Measurements from ENCODE around the gene OIT3. TPM values are rescaled to one million over a fixed set of nuclear protein-coding genes. Genes with fewer than 3 reads are reported as not detected.

The OIT3 gene
- total RNA-seq, 1 experiment from 2014 or later = not detected

GRCh38 chr10:72886621-72887020, 6.9 kb upstream of the OIT3 start:
- no peak overlapping the region for H3K4me3 ChIP-seq (ENCODE audit: low read depth, low read length)
- H3K36me3 ChIP-seq (ENCODE audit: control insufficient read depth, insufficient read depth, low read length) = no peaks in the 10 kb centered on the region
- Mint-ChIP-seq H3K4me3 (ENCODE audit: unreplicated experiment) (no peak overlapping the region), H3K4me1 (ENCODE audit: low read depth, unreplicated experiment) (no peaks in the 10 kb centered on the region), H3K27me3 (ENCODE audit: insufficient read depth, unreplicated experiment) (no peaks in the 10 kb centered on the region), H3K36me3 (ENCODE audit: insufficient read depth, unreplicated experiment) (peaks cover 25% of the 10 kb centered on the region), H3K9me3 (ENCODE audit: unreplicated experiment) (no peaks in the 10 kb centered on the region), H3K27ac (ENCODE audit: unreplicated experiment) (no peak overlapping the region)
- no peaks in the 10 kb centered on the region for H3K4me1 ChIP-seq
- intact Hi-C loops (cut with micrococcal nuclease; ENCODE audit: unreplicated experiment) = no loop called here
- DNase-seq = no peak
- H3K9me3 ChIP-seq = no peaks in the 10 kb centered on the region
- no TSS peak for BruUV-seq (replicated peaks)
- ChIA-PET CTCF (no interaction called here), POLR2A (no interaction called here)
- H3K27me3 ChIP-seq (replicated peaks; ENCODE audit: control insufficient read depth, insufficient read depth, low read length) = no peaks in the 10 kb centered on the region
- TF ChIP-seq CTCF (IDR thresholded peaks at IDR 0.05; ENCODE audit: insufficient read depth in 1 of 2, low read depth in 1 of 2, low read length in 1 of 2, severe bottlenecking in 1 of 2, unreplicated experiment in 1 of 2) = no peak

GRCh38 chr10:72887043-72887442, 6.5 kb upstream of the OIT3 start:
- Mint-ChIP-seq H3K4me1 (ENCODE audit: low read depth, unreplicated experiment) (no peaks in the 10 kb centered on the region), H3K4me3 (ENCODE audit: unreplicated experiment) (no peak overlapping the region), H3K9me3 (ENCODE audit: unreplicated experiment) (no peaks in the 10 kb centered on the region), H3K27ac (ENCODE audit: unreplicated experiment) (no peak overlapping the region), H3K27me3 (ENCODE audit: insufficient read depth, unreplicated experiment) (no peaks in the 10 kb centered on the region), H3K36me3 (ENCODE audit: insufficient read depth, unreplicated experiment) (peaks cover 25% of the 10 kb centered on the region)
- Histone ChIP-seq H3K4me3 (ENCODE audit: low read depth, low read length) (no peak overlapping the region), H3K36me3 (ENCODE audit: control insufficient read depth, insufficient read depth, low read length) (no peaks in the 10 kb centered on the region), H3K9me3 (no peaks in the 10 kb centered on the region), H3K4me1 (no peaks in the 10 kb centered on the region), H3K27me3 (replicated peaks; ENCODE audit: control insufficient read depth, insufficient read depth, low read length) (no peaks in the 10 kb centered on the region)
- no peak for TF ChIP-seq CTCF (IDR thresholded peaks at IDR 0.05; ENCODE audit: insufficient read depth in 1 of 2, low read depth in 1 of 2, low read length in 1 of 2, severe bottlenecking in 1 of 2, unreplicated experiment in 1 of 2)
- ChIA-PET CTCF (no interaction called here), POLR2A (no interaction called here)
- no peak for DNase-seq
- intact Hi-C loops (cut with micrococcal nuclease; ENCODE audit: unreplicated experiment) = no loop called here
- BruUV-seq (replicated peaks) = TSS peak; percentile 47

- H3K27me3 ChIP-seq (replicated peaks; ENCODE audit: control insufficient read depth, insufficient read depth, low read length) = no peaks in the 10 kb centered on the region
- ChIA-PET CTCF (no interaction called here), POLR2A (no interaction called here)
- peaks cover 25% of the 10 kb centered on the region for H3K36me3 Mint-ChIP-seq (ENCODE audit: insufficient read depth, unreplicated experiment)
- no peaks in the 10 kb centered on the region for H3K9me3 Mint-ChIP-seq (ENCODE audit: unreplicated experiment)
- no peaks in the 10 kb centered on the region for H3K27me3 Mint-ChIP-seq (ENCODE audit: insufficient read depth, unreplicated experiment)
- no peak for DNase-seq
- H3K36me3 ChIP-seq (ENCODE audit: control insufficient read depth, insufficient read depth, low read length) = no peaks in the 10 kb centered on the region
- no peaks in the 10 kb centered on the region for H3K9me3 ChIP-seq
- TF ChIP-seq CTCF (IDR thresholded peaks at IDR 0.05; ENCODE audit: insufficient read depth in 1 of 2, low read depth in 1 of 2, low read length in 1 of 2, severe bottlenecking in 1 of 2, unreplicated experiment in 1 of 2) = no peak
- no peaks in the 10 kb centered on the region for H3K4me1 Mint-ChIP-seq (ENCODE audit: low read depth, unreplicated experiment)
- no peak overlapping the region for H3K4me3 Mint-ChIP-seq (ENCODE audit: unreplicated experiment)
- intact Hi-C loops (cut with micrococcal nuclease; ENCODE audit: unreplicated experiment) = no loop called here
- no peak overlapping the region for H3K27ac Mint-ChIP-seq (ENCODE audit: unreplicated experiment)
- no peaks in the 10 kb centered on the region for H3K4me1 ChIP-seq
- no peak overlapping the region for H3K4me3 ChIP-seq (ENCODE audit: low read depth, low read length)
- BruUV-seq (replicated peaks) = no TSS peak
These were observed 5.3 kb upstream of the OIT3 start for GRCh38 chr10:72888151-72888638.

Measured in Caco-2 (cell line).